NCI-H2029 treated with DMSO at 0.1 percent for 48 hours (cell line): ENCODE results near the gene RTKN.

ENCODE experiments used
- DNase-seq: peaks from one replicate; lab custom pipeline; 2025; lab: John Stamatoyannopoulos, UW

RTKN gene

DNA sequence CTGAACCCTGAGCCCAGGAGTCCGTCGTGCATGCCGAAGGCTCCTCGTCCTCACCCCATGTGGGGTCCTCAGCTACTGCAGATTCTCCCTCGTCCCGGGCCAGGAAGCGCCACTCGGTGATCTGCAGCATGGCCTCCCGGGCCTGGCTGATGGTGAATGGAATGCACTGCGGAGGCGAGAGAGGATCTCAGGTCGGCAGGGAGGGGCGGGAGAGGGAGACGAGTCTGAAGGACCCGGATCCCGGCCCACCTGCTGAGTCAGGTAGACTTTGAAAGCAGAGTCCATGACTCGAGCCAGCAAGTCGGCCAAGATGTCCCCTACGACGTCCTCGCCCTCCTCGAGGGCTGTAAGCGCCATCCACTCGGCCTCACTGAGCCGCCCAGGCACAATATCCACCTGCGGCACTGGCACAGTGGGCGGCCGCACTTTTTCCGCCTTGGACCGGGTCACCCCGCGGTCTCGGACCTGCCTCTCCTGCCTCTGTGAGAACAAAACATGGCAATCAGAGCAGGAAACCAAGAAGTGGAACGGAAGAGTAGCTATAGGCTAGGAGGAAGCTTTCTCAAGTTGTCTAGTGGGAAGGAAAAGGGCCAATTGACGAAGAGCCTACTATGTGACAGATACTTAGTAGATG lies 25.9 kb downstream of the RTKN start:
- DNase-seq = no peak

DNA sequence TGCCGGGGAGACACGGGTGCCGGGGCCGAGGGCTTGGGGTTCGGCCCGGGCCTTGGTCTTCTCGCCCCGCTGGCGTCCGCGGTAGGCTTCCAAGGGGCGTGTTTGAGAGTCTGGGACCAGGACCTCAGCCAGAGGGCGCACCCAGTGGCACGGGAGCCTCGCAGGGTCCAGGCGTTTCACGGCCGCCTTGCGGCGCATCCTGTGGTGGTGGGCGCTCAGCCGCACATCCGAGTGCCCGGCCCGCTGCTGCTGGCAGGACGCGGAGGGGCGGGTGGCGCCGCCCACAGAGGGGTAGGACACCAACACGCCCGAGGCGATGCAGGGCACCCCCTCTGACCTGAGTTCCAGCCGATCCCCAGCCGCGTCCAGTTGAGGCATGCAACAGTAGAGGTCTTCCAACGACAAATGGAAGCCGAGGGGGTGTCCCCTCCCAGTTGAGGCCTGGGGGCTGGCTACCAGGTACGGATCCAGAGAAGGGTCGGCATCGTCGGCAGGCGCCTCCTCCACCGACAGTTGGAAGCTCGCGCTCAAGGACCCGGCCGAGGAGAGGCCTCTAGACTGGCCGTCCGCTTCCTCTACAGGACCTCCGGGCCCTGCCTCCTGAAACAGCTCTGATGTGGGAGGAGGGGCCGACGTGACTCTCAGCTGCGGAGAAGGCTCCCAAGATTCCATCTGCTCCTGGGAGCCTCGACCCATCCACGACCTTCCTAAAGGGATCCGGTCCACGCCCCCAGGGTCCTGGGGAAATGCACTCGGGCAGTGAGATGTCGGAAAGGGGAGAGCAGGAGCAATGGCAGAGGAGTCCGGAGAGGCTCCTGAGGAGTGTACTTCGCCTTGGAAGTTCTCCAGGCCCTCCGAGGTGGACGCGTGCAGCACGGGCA lies 26.6 kb downstream of the RTKN start:
- DNase-seq = no peak

DNA sequence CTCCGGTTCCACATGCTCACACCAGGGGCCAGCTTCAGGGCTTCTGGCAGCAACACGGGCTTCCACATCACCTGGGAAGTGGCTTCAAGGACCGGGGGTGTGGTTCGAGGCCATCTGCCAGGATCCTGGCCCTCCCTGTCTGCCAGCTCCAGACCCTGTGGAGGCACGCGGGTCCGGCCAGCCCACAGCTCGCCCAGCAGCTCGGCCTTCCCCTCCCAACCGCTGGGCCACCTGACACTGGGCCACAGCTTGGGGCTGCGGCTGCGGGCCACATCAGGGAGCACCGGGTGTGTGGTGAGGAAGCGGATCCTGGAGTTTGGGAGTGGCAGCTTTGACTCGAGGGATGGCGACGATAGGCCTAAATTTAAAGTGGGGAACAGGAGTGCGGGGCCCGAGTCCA lies 27.3 kb downstream of the RTKN start:
- no peak for DNase-seq

DNA sequence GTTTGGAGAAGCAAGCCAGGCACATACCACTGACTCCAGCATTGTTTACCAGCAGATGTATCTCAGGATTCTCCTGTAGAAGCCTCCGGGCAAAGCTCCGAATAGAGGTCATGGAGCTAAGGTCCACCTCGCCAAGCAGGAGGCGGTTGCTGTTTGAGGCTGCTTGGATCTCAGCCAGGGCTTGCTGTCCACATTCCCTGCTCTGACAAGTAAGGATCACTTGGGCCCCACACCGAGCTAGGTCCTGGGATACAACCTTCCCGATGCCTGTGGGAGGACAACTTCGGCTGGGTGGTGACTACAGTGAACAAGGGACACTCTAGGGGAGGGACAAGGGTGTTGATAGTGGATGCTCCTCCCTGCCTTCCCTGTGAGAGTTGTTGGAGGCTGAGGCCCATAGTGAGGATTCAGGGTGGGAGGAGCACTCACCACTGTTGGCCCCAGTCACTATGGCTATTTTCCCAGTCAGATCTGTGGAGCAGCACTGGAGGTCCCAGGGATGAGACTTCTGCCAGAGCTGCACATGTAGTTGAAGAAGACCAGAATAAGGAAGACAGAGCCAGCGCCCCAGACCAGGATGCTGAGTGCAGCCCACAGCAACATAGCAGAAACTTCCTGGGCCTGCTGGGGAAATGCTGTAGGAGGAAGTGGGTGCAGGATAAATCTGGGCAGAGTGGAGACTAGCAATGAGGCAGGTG lies 28.6 kb downstream of the RTKN start:
- no peak for DNase-seq

DNA sequence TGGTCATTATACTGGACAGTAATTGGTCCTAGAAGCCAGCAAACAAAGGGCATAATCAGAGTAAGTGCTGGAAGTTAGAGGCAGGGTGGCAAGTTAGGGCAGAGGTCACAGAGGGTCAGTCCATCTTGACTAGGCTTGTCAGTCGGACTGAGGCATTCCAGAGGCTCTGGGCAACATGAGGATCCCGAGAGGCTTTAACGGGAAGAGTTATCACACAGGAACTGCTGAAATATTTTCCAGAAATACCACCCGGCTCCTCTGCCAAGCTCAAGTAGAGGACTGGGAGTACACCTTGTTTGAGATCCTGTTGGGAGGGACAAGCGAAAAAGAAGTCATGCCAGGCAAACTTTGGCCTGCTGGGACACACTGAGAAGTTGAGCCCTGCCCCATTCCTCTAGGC lies 34.1 kb downstream of the RTKN start:
- no peak for DNase-seq

DNA sequence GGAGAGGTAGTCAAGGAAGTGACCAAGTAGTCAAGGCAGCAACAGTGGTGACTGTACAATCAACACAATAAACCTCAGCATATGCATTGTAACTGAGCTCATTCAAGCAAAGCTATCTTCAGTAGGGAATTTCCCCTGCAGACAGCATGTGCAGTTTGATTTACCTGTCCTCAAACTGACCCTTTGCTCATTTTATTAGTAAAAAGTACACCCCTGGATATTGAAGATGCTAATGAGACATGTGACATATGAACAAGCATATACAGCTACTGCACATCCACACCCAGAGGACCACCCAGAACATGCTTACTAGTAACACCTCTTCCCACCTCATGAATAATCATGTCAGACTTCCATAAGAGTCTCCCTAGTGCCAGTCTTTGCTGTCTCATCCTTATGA lies 35.7 kb downstream of the RTKN start:
- no peak for DNase-seq

DNA sequence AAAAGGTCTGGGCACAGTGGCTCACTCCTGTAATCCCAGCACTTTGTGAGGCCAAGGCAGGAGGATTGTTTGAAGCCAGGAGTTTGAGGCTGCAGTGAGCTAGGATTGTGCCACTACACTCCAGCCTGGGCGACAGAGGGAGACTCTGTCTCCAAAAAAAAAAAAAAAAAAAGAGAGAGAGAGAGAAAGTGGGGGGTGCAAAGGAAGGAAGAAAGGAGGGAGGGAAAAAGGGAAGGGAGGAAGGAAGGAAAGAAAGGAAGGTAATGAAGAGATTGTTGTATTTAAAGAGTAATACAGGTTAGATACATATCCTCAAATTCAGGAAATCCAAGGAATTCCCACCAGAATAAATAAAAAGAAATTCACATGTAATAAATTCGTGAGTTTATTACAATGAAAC lies 39.8 kb downstream of the RTKN start:
- DNase-seq = no peak

DNA sequence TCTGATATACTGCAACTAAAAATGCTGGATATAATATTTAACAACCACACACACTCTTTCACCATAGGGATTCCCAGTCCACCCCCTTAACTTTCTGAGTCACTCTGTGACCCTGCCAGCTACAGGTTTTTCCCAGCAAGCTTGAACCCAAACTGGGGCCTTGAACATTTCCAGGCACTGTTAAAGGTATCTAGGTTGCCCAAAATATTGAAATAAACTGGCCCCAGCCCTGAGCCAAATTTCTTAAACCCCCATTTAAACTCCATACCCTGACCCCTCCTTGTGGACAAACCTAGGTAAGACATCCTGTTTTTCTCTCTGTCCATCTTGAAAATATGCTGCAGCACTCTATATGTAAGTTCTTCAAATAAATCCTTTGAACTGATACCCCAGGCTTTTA lies 42.0 kb downstream of the RTKN start:
- peak; percentile 24 for DNase-seq

DNA sequence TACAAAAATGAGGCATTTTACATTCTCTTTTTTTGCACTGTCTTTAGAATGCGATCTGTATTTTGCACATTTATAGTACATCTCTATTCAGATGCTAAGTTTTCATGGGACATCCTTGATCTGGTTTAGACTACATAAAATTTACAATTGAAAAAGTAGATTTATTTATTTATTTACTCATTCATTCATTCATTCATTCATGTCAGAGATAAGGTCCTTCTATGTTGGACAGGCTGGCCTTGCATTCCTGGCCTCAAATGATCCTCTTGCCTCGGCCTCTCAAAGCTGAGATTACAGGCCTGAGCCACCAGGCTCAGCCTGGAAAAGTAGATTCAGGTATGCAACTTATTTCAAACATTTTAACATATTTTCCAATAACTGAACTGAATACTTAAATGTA lies 45.6 kb downstream of the RTKN start:
- DNase-seq = no peak

DNA sequence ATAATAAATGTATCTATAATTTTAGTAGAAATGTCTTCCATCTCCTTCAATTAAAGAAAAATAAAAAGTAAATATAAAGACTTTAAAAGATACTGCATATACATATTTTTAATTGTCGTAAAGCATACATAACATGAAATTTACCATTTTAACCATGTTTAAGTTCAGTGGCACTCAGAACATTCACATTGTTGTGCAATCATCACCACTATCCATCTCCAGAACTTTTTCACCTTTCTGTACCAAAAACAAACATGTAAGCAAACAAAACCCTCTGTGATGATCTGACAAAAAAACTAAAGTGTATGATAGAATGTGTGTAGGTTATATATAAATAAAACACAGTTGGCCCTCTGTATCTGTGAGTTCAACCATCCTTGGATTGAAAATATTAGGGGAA lies 48.2 kb downstream of the RTKN start:
- no peak for DNase-seq

DNA sequence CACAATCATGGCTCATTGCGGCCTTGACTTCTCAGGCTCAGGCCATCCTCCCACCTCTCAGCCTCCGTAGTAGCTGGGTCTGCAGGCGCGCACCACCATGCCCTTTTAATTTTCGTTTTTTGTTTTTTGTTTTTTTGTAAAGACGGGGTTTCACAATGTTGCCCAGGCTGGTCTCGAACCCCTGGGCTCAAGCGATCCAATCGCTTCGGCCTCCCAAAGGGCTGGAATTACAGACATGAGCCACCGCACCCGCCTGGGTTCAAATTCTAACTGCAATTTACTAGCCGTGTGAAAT lies 49.3 kb downstream of the RTKN start:
- DNase-seq = no peak

DNA sequence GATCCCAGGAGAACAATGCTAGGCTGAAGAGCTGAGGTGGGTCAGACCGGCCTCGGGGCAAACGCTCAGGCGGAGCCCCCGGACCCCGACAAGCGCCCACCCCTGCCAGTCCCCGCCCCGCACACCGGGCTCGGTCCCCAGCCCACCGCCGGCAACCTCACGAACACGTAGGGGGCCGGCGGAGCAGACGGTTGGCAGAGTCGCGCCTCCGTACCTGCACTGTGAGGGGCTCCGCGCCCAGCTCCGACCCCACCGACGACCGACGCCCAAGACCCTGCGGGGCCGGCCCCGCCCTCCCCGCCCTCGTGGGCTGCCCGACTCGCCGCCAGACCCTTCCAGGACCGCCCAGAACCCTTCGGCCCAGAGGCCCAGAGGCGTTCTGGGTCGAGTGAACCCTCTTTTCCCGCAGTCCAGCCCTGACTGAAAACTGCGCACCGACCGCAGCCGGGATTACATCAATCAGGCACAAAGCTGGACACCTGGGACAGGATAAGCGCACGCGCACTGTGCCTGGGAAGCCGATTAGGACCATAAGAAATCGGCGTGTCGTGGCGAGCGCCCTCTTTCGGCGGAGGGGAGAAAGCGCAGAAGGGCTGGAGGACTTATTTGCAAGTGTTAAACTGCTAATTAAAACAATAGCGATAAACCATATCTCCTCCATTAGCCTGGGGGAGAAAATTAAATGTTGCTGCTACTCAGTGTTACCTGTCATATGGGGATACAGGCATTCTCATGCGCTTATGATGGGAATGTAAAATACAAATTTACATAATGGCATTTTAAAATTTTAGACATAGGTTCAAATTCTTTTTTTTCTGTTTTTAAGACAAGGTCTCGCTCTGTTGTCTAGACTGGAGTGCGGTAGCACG lies 49.9 kb downstream of the RTKN start:
- peak; percentile 49 for DNase-seq

DNA sequence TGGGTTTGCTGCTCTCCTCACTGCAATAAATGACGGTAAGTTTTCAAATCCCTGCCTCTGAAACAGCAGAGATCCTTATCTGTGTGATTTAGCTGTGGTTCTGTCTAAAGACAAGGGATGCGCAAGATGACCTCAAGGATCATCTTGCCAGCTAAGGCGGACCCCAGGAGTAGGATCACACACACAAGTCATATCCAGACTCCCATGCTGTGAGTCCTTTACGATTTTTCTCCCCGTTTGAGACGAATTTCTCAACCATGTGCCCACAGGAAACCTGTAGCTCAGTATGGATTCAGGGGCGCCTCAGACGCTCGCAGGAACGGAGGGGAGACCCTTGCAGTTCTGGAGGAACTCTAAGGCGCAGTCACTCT lies 50.5 kb downstream of the RTKN start:
- DNase-seq = no peak

DNA sequence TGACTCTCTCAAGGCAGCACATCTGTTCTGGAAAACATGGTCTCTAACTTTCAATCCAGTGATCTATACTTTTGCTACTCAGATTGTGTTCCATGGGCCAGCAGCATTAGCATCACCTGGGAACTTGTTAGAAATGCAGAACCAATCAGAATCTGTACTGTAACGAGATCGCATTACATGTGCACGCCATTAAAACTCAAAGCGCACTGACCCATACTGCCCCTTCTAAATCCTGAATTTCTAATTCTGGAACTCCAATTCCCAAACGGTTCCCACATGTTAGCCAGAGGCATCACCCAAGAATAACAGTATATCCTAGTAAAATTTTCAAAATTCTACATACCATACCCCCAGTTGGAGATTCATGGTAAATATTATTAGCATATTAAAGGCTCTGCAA lies 51.1 kb downstream of the RTKN start:
- DNase-seq = no peak

DNA sequence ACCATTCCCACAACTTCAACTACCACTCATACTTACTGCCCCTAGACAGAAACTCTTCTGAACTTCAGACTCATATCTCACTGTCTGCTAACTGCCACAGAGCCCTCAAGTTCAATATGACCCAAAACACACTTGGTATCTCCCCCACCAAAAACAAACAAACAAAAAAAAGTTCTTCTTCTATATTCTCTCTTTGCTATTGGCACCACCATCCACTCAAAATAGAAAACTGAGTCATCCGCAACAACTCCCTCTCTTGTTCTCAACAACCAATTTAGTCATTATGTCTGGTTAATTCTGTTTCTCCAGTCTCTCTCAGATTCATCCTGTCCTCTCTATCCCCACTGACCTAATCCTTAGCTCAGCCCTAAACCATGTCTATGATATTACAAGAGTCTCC lies 54.4 kb downstream of the RTKN start:
- DNase-seq = no peak

DNA sequence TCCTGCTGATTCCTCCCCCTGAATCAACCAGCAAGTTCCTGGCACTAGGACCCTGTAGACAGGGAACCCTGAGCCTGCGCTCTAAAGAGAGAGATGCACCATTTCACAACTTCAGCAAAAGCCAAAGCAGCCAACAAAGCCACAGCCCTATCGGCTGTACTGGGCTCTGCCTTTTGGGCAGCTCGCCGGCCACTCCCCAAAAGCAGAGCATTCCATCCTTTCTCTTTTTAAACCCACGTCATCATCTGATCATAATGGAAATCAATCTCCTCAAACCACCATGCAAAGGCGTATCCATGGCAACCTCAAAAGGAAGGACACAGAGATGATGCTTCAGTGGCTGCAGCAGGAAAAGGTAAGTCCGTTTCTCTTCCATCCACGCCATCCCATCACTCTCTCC lies 56.3 kb downstream of the RTKN start:
- DNase-seq = no peak

DNA sequence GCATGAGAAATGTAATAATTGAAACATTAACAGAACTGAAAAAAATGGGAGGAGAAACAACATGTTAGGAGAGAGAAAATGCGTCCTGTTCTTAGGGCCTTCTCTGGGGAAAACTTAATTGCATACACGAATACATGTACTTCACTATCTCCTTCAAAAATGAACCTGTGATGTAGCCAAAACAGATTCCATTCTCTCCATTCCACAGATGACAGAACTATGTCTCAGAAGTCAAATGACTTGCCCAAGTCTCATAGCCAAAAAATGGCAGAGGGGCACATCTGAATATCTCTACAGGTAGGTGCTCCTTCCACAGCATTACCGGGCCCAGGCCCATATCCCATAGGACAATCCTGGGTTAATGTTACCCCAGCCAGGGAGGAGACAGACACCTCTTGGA lies 57.7 kb downstream of the RTKN start:
- DNase-seq = no peak

DNA sequence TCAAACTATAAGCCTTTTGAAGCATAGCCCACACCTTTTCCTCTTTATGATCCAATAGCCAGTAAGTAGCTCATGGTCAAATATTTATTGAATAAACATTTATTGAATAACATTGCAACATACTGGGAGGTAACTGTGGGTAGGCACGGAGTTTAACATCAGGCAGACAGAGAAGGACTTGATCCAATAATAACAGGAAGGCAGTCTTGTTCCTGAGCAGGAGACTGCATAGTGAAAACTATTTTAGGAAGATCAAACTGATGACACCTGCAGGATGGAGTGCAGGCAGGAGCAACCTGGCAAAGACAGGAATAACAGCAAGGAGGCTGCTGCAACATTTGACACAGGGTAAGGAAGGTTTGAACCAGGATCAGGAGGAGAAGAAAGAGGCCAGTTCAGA lies 58.5 kb downstream of the RTKN start:
- DNase-seq = peak; percentile 5

DNA sequence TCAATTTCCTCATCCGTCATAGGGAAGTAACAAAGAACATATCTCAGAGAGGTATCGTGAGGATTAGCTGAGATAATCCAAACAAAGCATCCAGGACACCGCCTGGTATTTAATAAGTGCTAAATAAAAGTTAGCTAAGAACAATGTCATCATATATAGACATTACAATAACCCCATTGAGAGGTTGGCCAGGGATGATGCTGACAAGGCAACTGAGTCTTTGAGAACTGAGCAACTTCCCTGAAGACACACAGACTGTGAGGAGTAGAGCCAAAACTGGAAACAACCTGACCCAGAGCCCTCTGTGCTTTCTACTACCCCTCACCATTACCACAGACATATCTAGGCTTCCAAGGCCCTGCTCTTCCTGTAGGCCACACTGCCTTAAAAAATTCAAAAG lies 60.0 kb downstream of the RTKN start:
- DNase-seq = no peak

DNA sequence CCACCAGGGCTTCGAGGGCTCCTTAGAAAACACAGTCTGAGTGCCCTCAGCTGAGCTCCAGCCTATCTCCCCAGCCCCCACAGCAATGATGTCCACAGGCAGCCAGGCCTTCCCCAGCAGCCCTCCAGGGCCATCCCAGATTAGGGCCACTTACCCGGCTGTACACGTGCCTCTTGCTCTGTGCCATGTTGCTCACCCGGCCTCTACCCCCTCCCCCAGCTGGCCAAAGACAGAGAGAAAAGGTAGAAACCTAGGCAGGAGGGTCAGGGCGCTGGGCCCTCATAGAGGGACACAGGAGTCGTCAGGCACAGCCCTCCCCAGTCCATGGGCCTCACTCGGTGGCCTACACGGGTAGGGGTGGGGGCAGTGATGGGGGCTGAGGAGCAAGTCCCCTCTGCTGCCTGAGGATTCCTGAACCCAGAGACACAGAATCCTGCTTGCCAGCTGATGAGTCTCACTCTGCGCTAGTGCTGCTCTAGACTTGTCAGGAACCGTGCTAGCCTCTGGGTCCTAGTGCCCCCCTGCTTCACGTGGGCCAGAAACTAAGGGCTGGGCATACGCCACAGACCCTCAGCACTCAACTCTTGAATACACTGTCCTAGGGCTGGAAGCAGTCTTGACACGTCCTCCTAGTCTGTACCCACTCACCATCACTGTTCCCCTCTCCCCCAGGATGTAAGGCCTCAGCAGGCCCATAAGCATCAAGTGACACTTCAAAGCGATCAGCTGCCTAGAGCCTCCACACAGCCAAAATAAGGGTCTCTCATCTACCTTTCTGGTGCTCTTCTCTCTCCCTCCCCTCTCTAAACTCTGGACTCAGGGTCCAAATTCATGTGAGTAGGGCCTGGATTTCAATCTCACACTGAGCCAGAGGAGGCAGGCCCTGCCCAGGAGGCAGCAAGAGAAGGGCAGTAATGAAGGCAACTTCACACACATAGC lies 61.6 kb downstream of the RTKN start, which contains the start of gene DCTN1:
Gene DCTN1, minus strand, starts transcription at position 461 of the 939 bp plus-strand sequence. Its CDS starts 274 bp downstream, at position 187.
- DNase-seq = peak; percentile 4

DNA sequence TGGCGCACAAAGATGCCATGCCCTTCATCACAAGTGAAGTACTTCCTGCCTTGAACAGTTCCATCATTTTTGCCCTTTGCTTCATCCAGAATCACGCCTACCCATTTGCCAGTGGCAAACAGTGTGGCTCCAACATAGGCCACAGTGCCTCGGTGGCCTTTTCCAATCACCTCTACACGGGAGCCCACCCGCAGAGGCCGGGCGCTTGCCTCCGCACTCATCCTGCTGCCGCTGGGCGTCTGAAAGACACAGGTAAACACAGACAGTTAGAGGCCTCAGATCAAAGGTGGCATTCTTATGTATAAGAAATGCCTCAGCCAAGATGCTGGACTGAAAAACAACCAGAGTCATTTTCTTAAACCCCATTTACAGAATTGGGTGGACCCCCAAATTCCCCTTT lies 63.7 kb downstream of the RTKN start:
- DNase-seq = no peak
